MM.1S (cell line): ENCODE results near the gene MYLK.

Experiments
- DNase-seq: peaks from one replicate; pipeline ENCODE4 v3.0.0-alpha.2; 2015
- H2AFZ ChIP-seq: fragments of 300-600 bp; sonication (generic); 2 replicates; pipeline ENCODE4 v1.6.0; 2016; ENCODE audit warnings: antibody characterized with exemption, low read length
- H3F3A ChIP-seq: fragments of 300-600 bp; sonication (generic); 2 replicates; pipeline ENCODE4 v1.6.1; 2016; ENCODE audit warnings: mild to moderate bottlenecking, antibody characterized with exemption, low read length, moderate library complexity, mixed read lengths; ENCODE audit not compliant: insufficient read depth
- H3K27ac ChIP-seq: fragments of 300-600 bp; sonication (generic); 2 replicates; pipeline ENCODE4 v1.5.1; 2016; ENCODE audit warnings: mild to moderate bottlenecking, low read length
- H3K27me3 ChIP-seq: fragments of 300-600 bp; sonication (generic); replicated peaks from 2 replicates; pipeline ENCODE4 v1.6.0; 2016; ENCODE audit warnings: low read length; ENCODE audit not compliant: insufficient read depth
- H3K36me3 ChIP-seq: fragments of 300-600 bp; sonication (generic); replicated peaks from 2 replicates; pipeline ENCODE4 v1.6.1; 2016; ENCODE audit warnings: mild to moderate bottlenecking, low read length, mixed read lengths; ENCODE audit not compliant: insufficient read depth
- H3K4me1 ChIP-seq: fragments of 300-600 bp; sonication (generic); 2 replicates; pipeline ENCODE4 v1.6.1; 2016; ENCODE audit warnings: low read length, mixed read lengths
- H3K4me2 ChIP-seq: fragments of 300-600 bp; sonication (generic); 2 replicates; pipeline ENCODE4 v1.6.0; 2016; ENCODE audit warnings: low read depth, low read length
- H3K4me3 ChIP-seq: fragments of 300-600 bp; sonication (generic); 2 replicates; pipeline ENCODE4 v1.5.1; 2016; ENCODE audit warnings: low read length, mixed read lengths
- H3K79me2 ChIP-seq: fragments of 300-600 bp; sonication (generic); 2 replicates; pipeline ENCODE4 v1.6.1; 2016; ENCODE audit warnings: mixed run types, low read length, mixed read lengths
- H3K9ac ChIP-seq: fragments of 300-600 bp; sonication (generic); 2 replicates; pipeline ENCODE4 v1.6.1; 2016; ENCODE audit warnings: low read length, mixed read lengths
- H3K9me2 ChIP-seq: fragments of 300-600 bp; sonication (generic); replicated peaks from 2 replicates; pipeline ENCODE4 v1.6.1; 2016; ENCODE audit warnings: mild to moderate bottlenecking, low read length, mixed read lengths; ENCODE audit not compliant: insufficient read depth
- H3K9me3 ChIP-seq: fragments of 300-600 bp; sonication (generic); replicated peaks from 2 replicates; pipeline ENCODE4 v1.6.1; 2016; ENCODE audit warnings: mild to moderate bottlenecking, low read length, mixed read lengths; ENCODE audit not compliant: insufficient read depth
- H4K20me1 ChIP-seq: fragments of 300-600 bp; sonication (generic); 2 replicates; pipeline ENCODE4 v1.6.1; 2016; ENCODE audit warnings: mild to moderate bottlenecking, low read length, moderate library complexity, mixed read lengths; ENCODE audit not compliant: insufficient read depth
- EZH2 ChIP-seq: fragments of 300-600 bp; sonication (generic); optimal IDR thresholded peaks from 2 replicates; pipeline ENCODE3; 2017; ENCODE audit warnings: low read depth, mild to moderate bottlenecking, antibody characterized with exemption, low read length, mixed read lengths
- EZH2phosphoT487 ChIP-seq: fragments of 300-600 bp; sonication (generic); IDR thresholded peaks from 2 replicates; pipeline ENCODE4 v1.6.1; 2018; ENCODE audit warnings: antibody characterized with exemption, low read length
- TF ChIP-seq, protein P1 (sequence below): fragments of 300-600 bp; sonication (generic); IDR thresholded peaks from 2 replicates; pipeline ENCODE4 v1.5.1; 2016; ENCODE audit warnings: antibody characterized with exemption, low read length, mixed read lengths

MYLK gene

DNA sequence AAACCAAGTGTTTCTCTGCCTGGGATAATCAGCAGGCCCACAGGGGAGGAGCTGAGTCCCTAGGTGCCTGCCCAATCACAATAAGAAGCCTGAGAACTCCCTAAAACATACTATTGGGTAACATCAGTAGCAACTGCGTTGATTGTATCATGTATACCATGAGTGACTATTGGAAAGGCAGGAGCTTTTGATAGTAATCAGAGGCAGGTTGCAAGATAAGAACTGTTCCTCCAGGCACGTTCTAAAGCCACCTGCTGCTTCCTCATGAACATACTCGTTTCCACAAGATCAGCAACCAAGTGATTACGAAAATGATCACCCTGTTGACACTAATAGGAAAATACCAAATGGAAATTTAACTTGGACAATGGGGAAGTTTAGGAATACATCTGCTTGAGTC is 6.7 kb downstream of the MYLK start:
- H2AFZ ChIP-seq, result no peak overlapping the region
- no peak overlapping the region for H3K4me3 ChIP-seq
- H3K27me3 ChIP-seq, result no peaks in the 10 kb centered on the region

DNA sequence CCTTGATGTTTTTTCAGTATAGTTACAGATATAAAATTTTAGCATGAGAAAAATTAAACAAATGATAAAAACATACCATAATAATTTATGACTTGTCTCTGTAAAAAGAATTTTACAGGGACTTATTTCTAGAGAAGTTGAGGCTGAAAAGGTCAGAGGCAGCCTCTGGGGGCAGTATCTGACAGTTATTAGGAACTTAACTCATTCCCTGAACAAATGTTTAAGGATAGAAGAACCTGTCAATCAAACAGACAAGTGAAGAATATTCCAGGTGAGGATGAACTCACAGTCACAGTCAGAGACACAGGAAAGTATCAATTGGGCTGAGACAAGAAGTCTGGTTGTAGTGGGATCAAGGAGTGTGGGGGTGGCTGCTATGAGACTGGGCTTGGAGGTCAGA is 7.3 kb downstream of the MYLK start:
- Histone ChIP-seq H3K4me1 (peaks cover 11% of the 10 kb centered on the region), H3K36me3 (no peaks in the 10 kb centered on the region), H3F3A (no peaks in the 10 kb centered on the region), H4K20me1 (no peaks in the 10 kb centered on the region), H3K27ac (no peak overlapping the region), H3K4me2 (no peak overlapping the region), H2AFZ (no peak overlapping the region), H3K79me2 (no peaks in the 10 kb centered on the region), H3K9me2 (no peaks in the 10 kb centered on the region), H3K27me3 (no peaks in the 10 kb centered on the region), H3K9me3 (no peaks in the 10 kb centered on the region), H3K4me3 (no peak overlapping the region), H3K9ac (no peak overlapping the region)
- no peak for DNase-seq
- no peak for TF ChIP-seq EZH2phosphoT487
- TF ChIP-seq, protein P1, sequence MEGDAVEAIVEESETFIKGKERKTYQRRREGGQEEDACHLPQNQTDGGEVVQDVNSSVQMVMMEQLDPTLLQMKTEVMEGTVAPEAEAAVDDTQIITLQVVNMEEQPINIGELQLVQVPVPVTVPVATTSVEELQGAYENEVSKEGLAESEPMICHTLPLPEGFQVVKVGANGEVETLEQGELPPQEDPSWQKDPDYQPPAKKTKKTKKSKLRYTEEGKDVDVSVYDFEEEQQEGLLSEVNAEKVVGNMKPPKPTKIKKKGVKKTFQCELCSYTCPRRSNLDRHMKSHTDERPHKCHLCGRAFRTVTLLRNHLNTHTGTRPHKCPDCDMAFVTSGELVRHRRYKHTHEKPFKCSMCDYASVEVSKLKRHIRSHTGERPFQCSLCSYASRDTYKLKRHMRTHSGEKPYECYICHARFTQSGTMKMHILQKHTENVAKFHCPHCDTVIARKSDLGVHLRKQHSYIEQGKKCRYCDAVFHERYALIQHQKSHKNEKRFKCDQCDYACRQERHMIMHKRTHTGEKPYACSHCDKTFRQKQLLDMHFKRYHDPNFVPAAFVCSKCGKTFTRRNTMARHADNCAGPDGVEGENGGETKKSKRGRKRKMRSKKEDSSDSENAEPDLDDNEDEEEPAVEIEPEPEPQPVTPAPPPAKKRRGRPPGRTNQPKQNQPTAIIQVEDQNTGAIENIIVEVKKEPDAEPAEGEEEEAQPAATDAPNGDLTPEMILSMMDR, result peak; percentile 33
- no peak for TF ChIP-seq EZH2

More for the DNA sequence above, 6.7 kb downstream of the MYLK start:
- H3K9me3 ChIP-seq, result no peaks in the 10 kb centered on the region
- H3K79me2 ChIP-seq, result no peaks in the 10 kb centered on the region
- H3K36me3 ChIP-seq, result no peaks in the 10 kb centered on the region
- no peak overlapping the region for H3K27ac ChIP-seq
- no peaks in the 10 kb centered on the region for H4K20me1 ChIP-seq
- H3K9ac ChIP-seq, result no peak overlapping the region
- DNase-seq, result no peak
- no peaks in the 10 kb centered on the region for H3K9me2 ChIP-seq
- no peak overlapping the region for H3K4me2 ChIP-seq
- peaks cover 9% of the 10 kb centered on the region for H3K4me1 ChIP-seq
- H3F3A ChIP-seq, result no peaks in the 10 kb centered on the region
- TF ChIP-seq EZH2 (no peak), EZH2phosphoT487 (no peak)
- TF ChIP-seq, protein P1, result no peak

DNA sequence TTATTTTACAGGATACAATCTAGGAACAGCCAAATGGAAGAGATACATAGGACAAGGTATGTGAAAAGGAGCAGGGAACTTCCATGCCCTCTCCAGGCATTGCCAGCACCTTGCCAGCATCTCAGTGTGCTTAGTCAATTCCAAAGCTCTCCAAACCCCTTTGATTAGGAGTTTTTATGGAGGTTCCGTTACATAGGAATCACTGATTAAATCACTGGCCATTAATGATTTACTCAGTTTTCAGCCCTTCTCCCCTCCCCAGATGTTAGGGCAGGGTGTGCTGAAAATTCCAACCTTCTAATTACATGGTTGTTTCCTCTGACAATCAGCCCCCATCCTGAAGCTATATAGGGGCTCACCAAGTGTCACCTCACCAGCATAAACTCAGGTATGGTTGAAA is 11.5 kb downstream of the MYLK start:
- Histone ChIP-seq H3K9me2 (no peaks in the 10 kb centered on the region), H3K27ac (no peak overlapping the region), H3K4me3 (no peak overlapping the region), H3K9ac (no peak overlapping the region), H3K36me3 (no peaks in the 10 kb centered on the region), H3K9me3 (no peaks in the 10 kb centered on the region), H3K4me1 (peaks cover 37% of the 10 kb centered on the region), H3K4me2 (peak overlapping the region; percentile 11; the same call in 1 of the 2 replicates), H3K27me3 (no peaks in the 10 kb centered on the region), H3F3A (peaks cover 13% of the 10 kb centered on the region), H3K79me2 (no peaks in the 10 kb centered on the region), H2AFZ (no peak overlapping the region), H4K20me1 (no peaks in the 10 kb centered on the region)
- DNase-seq, result no peak
- TF ChIP-seq EZH2phosphoT487 (no peak), EZH2 (no peak)
- TF ChIP-seq, protein P1, result no peak

DNA sequence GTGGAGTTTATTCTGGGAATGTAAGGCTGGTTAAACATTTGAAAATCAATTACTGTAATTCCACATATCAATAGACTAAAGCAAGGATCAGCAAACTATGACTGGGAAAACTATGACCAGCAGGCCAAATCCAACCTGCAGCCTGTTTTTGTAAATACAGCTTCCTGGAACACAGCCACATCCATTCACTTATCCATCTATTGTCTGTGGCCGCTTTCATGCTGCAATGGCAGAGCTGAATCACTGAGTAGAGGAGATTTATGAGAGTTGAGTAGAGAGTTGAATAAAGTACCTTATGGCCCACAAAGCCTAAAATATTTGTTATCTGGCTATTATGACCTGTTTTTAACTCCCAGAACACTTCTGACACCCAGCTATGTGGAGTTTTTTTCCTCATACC is 12.2 kb downstream of the MYLK start:
- Histone ChIP-seq H3K9me2 (no peaks in the 10 kb centered on the region), H3K79me2 (no peaks in the 10 kb centered on the region), H3K4me2 (no peak overlapping the region), H3K36me3 (no peaks in the 10 kb centered on the region), H3F3A (peaks cover 13% of the 10 kb centered on the region), H2AFZ (no peak overlapping the region), H3K9ac (no peak overlapping the region), H3K4me1 (peaks cover 37% of the 10 kb centered on the region), H4K20me1 (no peaks in the 10 kb centered on the region), H3K27ac (no peak overlapping the region), H3K27me3 (no peaks in the 10 kb centered on the region), H3K4me3 (no peak overlapping the region), H3K9me3 (no peaks in the 10 kb centered on the region)
- TF ChIP-seq EZH2phosphoT487, result no peak
- TF ChIP-seq, protein P1, result no peak
- no peak for TF ChIP-seq EZH2
- no peak for DNase-seq
